HepG2 (cell line): Measurements from ENCODE around the gene VSTM1. TPM values are rescaled to one million over a fixed set of nuclear protein-coding genes. Genes with fewer than 3 reads are reported as not detected.

ENCODE experiments used
- ATAC-seq: fragments of 200-7000 bp; cut with Tn5 transposase; 3 replicates; pipeline ENCODE4 v1.9.1; 2020; ENCODE audit warnings: mild to moderate bottlenecking, moderate library complexity
- BruUV-seq: library from RNA; stranded (reverse); fragments of 400-500 nt; replicated peaks from 2 replicates; lab custom pipeline; 2021; lab: Mats Ljungman, UMichigan
- CTCF ChIA-PET: fragments of 300-600 bp; formaldehyde crosslinking; extraction: SDS; loops from one replicate; lab custom pipeline; 2021; ENCODE audit warnings: low total read pairs, inconsistent platforms, low intra/inter-chr PET ratio; lab: Yijun Ruan, JAX
- POLR2A ChIA-PET: fragments of 350-600 bp; sonication (Branson Sonifier 250); formaldehyde crosslinking; loops from one replicate; lab custom pipeline; 2020; ENCODE audit warnings: antibody characterized with exemption, inconsistent platforms; lab: Yijun Ruan, JAX
- DNase-seq: peaks from one replicate; pipeline ENCODE4 v3.0.0-alpha.2; 2015; ENCODE audit warnings: low spot score
- FAIRE-seq: peaks from 3 replicates; lab custom pipeline; 2011; peaks lifted over from hg19 to GRCh38; lab: Jason Lieb, UNC
- H2AFZ ChIP-seq: one replicate; pipeline ENCODE4 v1.6.1; 2011; ENCODE audit warnings: low read length, inconsistent platforms
- H3K27ac ChIP-seq: fragments of 300-600 bp; 3 replicates; pipeline ENCODE4 v1.8.0; 2011; ENCODE audit warnings: mixed run types, mild to moderate bottlenecking, mixed read lengths, low read length, inconsistent platforms; ENCODE audit not compliant: insufficient read depth; ENCODE audit errors: extremely low read length
- H3K27me3 ChIP-seq, 2 experiments: fragments of 200-600 bp in 1 of 2; 2 replicates in 1 of 2; 3 replicates in 1 of 2; pipeline versions ENCODE4 v1.6.0 to v1.8.0; 2011; ENCODE audit warnings: low read length in 2 of 2, mild to moderate bottlenecking in 2 of 2, moderate library complexity in 2 of 2, inconsistent platforms in 1 of 2; ENCODE audit not compliant: insufficient read depth in 2 of 2, control insufficient read depth in 1 of 2
- H3K36me3 ChIP-seq, 2 experiments: fragments of 200-600 bp in 1 of 2; replicated peaks in 1 of 2; 2 replicates in 1 of 2; 3 replicates in 1 of 2; pipeline versions ENCODE4 v1.5.1 to v1.8.0; 2011; ENCODE audit warnings: low read length in 2 of 2, inconsistent platforms in 1 of 2; ENCODE audit not compliant: insufficient read depth in 2 of 2, control insufficient read depth in 1 of 2
- H3K4me1 ChIP-seq: 2 replicates; pipeline ENCODE4 v1.5.1; 2012; ENCODE audit warnings: low read length, inconsistent platforms; ENCODE audit not compliant: insufficient read depth
- H3K4me2 ChIP-seq: 2 replicates; pipeline ENCODE4 v1.6.0; 2011; ENCODE audit warnings: low read depth, low read length, inconsistent platforms
- H3K4me3 ChIP-seq, 3 experiments: fragments of 200-600 bp in 1 of 3; sonication (generic), shearing (Covaris generic) in 1 of 3; replicated peaks in 1 of 3; 2 replicates each; pipeline ENCODE4 v1.5.1; 2011 to 2016; ENCODE audit warnings: low read length in 3 of 3, inconsistent platforms in 2 of 3, low read depth in 2 of 3, mild to moderate bottlenecking in 2 of 3, control low read depth in 1 of 3, mixed read lengths in 1 of 3; ENCODE audit not compliant: insufficient read depth in 1 of 3
- H3K79me2 ChIP-seq: one replicate; pipeline ENCODE4 v1.6.1; 2011; ENCODE audit warnings: low read length, inconsistent platforms; ENCODE audit not compliant: insufficient read depth
- H3K9ac ChIP-seq: 2 replicates; pipeline ENCODE4 v1.6.0; 2011; ENCODE audit warnings: mild to moderate bottlenecking, low read depth, low read length, inconsistent platforms; ENCODE audit not compliant: insufficient read depth
- H3K9me3 ChIP-seq: 2 replicates; pipeline ENCODE4 v1.5.1; 2012; ENCODE audit warnings: mild to moderate bottlenecking, low read length
- H4K20me1 ChIP-seq: 2 replicates; pipeline ENCODE4 v1.6.0; 2011; ENCODE audit warnings: inconsistent platforms, mild to moderate bottlenecking, low read length, moderate library complexity; ENCODE audit not compliant: insufficient read depth
- FOXK2 ChIP-seq: fragments of 450-650 bp; IDR thresholded peaks from 2 replicates; pipeline ENCODE4 v1.6.1; 2016
- NFYC ChIP-seq: IDR thresholded peaks from 2 replicates; pipeline ENCODE4 v1.6.1; 2016; ENCODE audit warnings: missing genetic modification reagents, missing compliant biosample characterization
- STAT5B ChIP-seq: sonication (generic); formaldehyde crosslinking; IDR thresholded peaks from 2 replicates; pipeline ENCODE4 v1.4.0; 2020; ENCODE audit warnings: missing genetic modification reagents
- ZNF607 ChIP-seq: sonication (generic); formaldehyde crosslinking; IDR thresholded peaks from 2 replicates; pipeline ENCODE4 v1.5.1; 2020; ENCODE audit warnings: missing genetic modification reagents, mild to moderate bottlenecking, borderline replicate concordance
- WGBS: methylation state at CpG from one replicate; pipeline ENCODE4 v1.1.6; 2017; ENCODE audit warnings: low lambda C conversion rate; 5-methylcytosine and 5-hydroxymethylcytosine counted together
- in situ Hi-C: cut with HindIII; loops from 2 replicates; pipeline ENCODE4 v1.10.0; 2017; ENCODE audit warnings: low pct_unique_long_range_greater_than_20kb; ENCODE audit not compliant: extremely low pct_ligation_motif_present
- intact Hi-C: fragments of 100-400 bp; cut with micrococcal nuclease; formaldehyde crosslinking; loops from one replicate; pipeline ENCODE4 v1.10.0; 2022; ENCODE audit not compliant: unreplicated experiment
- polyA plus RNA-seq, 8 experiments: library from polyadenylated mRNA; depleted of rRNA in 3 of 8; stranded (reverse) in 7 of 8; unstranded in 1 of 8; fragments of >200 nt; fragmentation: Illumina TruSeq in 4 of 8; extraction: Trizol in 4 of 8; gene quantifications; 2 replicates each; pipeline versions ENCODE4 v1.2.1 to v1.2.3, GENCODE V29; 2011 to 2016; ENCODE audit warnings: low read depth in 4 of 8, missing spikeins in 1 of 8, mixed read lengths in 1 of 8; ENCODE audit not compliant: insufficient read depth in 1 of 8
- total RNA-seq, 5 experiments: library from RNA; depleted of rRNA; stranded (reverse); fragments of >200 nt; fragmentation: Illumina TruSeq; extraction: Trizol; gene quantifications; 2 replicates each; pipeline ENCODE4 v1.2.3, GENCODE V29; 2016; ENCODE audit warnings: low read depth in 1 of 5
- TF ChIP-seq, protein P1 (sequence below): IDR thresholded peaks from 2 replicates; pipeline ENCODE4 v1.6.1; 2016; ENCODE audit warnings: low read depth, control low read depth
- TF ChIP-seq, protein P2 (sequence below): sonication (generic); formaldehyde crosslinking; IDR thresholded peaks from 2 replicates; pipeline ENCODE4 v1.4.0; 2020; ENCODE audit warnings: missing genetic modification reagents, borderline replicate concordance
- TF ChIP-seq, protein P3 (sequence below), 2 experiments: sonication (generic) in 1 of 2; formaldehyde crosslinking in 1 of 2; IDR thresholded peaks; 2 replicates each; pipeline versions ENCODE4 v1.4.0 to v1.6.1; 2016 to 2020; ENCODE audit warnings: borderline replicate concordance in 1 of 2, low read depth in 1 of 2, mild to moderate bottlenecking in 1 of 2, missing genetic modification reagents in 1 of 2
- TF ChIP-seq, protein P4 (sequence below): sonication (generic); formaldehyde crosslinking; IDR thresholded peaks from 2 replicates; pipeline ENCODE4 v1.8.0; 2022; ENCODE audit warnings: mild to moderate bottlenecking, missing genetic modification reagents, borderline replicate concordance
- TF ChIP-seq, protein P5 (sequence below): sonication (generic); formaldehyde crosslinking; conservative IDR thresholded peaks from 2 replicates; pipeline ENCODE4 v1.4.0; 2020; ENCODE audit warnings: missing genetic modification reagents

The VSTM1 gene
- total and polyA plus RNA-seq, 2 of the 13 experiments (the other 11 are each of a cell fraction or from before 2014, with no cell fraction given), result not detected

DNA sequence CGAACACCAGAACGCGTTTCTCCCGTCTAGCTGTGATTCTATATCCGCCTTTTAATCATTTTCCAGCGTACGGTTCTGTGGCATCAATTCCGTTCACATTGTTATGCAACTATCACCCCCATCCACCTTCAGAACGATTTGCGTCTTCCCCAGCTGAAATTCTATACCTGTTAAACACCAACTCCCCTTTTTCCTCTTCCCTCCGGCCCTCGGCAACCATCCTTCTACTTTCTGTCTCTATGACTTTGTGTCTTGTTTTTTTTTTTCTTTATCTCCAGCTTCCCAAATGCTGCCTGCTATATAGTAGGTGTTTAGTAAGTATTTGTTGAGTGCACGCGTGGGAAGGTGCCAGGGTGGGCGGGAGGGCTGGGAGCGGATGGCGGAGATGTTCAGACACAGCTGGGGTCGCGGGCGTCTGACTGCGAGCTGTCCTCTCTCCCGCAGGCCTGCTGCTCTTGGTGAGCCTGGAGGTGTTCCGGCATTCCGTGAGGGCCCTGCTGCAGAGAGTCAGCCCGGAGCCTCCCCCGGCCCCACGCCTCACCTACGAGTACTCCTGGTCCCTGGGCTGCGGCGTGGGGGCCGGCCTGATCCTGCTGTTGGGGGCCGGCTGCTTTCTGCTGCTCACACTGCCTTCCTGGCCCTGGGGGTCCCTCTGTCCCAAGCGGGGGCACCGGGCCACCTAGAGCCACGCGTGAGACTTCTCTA is 52.0 kb downstream of the VSTM1 start (continued):
- TF ChIP-seq, protein P1, sequence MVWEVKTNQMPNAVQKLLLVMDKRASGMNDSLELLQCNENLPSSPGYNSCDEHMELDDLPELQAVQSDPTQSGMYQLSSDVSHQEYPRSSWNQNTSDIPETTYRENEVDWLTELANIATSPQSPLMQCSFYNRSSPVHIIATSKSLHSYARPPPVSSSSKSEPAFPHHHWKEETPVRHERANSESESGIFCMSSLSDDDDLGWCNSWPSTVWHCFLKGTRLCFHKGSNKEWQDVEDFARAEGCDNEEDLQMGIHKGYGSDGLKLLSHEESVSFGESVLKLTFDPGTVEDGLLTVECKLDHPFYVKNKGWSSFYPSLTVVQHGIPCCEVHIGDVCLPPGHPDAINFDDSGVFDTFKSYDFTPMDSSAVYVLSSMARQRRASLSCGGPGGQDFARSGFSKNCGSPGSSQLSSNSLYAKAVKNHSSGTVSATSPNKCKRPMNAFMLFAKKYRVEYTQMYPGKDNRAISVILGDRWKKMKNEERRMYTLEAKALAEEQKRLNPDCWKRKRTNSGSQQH (CRISPR knock-in tag), result no peak
- TF ChIP-seq STAT5B (CRISPR knock-in tag), result no peak
- no peak for TF ChIP-seq FOXK2

DNA sequence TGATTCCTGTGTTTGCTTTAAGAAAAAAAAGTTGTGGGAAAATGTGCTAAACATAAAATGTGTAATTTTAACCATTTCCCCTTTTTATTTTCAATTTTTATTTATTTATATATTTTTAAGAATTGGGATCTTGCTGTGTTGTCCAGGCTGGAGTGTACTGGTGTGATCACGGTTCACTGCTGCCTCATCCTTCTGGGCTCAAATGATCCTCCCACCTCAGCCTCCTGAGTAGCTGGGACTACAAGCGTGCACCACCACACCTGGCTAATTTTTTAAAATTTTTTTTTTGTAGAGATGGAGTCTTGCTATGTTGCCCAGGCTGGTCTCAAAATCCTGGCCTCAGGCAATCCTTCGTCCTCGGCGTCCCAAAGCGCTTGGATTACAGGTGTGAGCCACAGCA is 53.2 kb downstream of the VSTM1 start:
- FAIRE-seq, result no peak
- Histone ChIP-seq H2AFZ (no peak overlapping the region), H3K4me3 (no peak overlapping the region), H3K9ac (no peak overlapping the region), H4K20me1 (no peaks in the 10 kb centered on the region), H3K36me3 (no peaks in the 10 kb centered on the region), H3K27ac (no peak overlapping the region), H3K9me3 (no peaks in the 10 kb centered on the region), H3K4me2 (no peak overlapping the region), H3K4me1 (peaks cover 5% of the 10 kb centered on the region; the same call in 1 of the 2 replicates), H3K79me2 (no peaks in the 10 kb centered on the region), H3K27me3 (peaks cover 4 to 20% of the 10 kb centered on the region in 2 experiments; a peak in 4 of 5 replicates)
- intact Hi-C loops (no loop called here), in situ Hi-C loops (no loop called here)
- POLR2A ChIA-PET, result no interaction called here
- no peak for DNase-seq
- CTCF ChIA-PET, result no interaction called here
- BruUV-seq, result no TSS peak
- ATAC-seq, result no peak
- 63% methylated on average over 6 of the region's 6 CpGs for WGBS
- TF ChIP-seq, protein P2, sequence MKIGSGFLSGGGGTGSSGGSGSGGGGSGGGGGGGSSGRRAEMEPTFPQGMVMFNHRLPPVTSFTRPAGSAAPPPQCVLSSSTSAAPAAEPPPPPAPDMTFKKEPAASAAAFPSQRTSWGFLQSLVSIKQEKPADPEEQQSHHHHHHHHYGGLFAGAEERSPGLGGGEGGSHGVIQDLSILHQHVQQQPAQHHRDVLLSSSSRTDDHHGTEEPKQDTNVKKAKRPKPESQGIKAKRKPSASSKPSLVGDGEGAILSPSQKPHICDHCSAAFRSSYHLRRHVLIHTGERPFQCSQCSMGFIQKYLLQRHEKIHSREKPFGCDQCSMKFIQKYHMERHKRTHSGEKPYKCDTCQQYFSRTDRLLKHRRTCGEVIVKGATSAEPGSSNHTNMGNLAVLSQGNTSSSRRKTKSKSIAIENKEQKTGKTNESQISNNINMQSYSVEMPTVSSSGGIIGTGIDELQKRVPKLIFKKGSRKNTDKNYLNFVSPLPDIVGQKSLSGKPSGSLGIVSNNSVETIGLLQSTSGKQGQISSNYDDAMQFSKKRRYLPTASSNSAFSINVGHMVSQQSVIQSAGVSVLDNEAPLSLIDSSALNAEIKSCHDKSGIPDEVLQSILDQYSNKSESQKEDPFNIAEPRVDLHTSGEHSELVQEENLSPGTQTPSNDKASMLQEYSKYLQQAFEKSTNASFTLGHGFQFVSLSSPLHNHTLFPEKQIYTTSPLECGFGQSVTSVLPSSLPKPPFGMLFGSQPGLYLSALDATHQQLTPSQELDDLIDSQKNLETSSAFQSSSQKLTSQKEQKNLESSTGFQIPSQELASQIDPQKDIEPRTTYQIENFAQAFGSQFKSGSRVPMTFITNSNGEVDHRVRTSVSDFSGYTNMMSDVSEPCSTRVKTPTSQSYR (CRISPR knock-in tag), result no peak
- TF ChIP-seq NFYC (no peak), ZNF607 (no peak)
- TF ChIP-seq, protein P3, sequence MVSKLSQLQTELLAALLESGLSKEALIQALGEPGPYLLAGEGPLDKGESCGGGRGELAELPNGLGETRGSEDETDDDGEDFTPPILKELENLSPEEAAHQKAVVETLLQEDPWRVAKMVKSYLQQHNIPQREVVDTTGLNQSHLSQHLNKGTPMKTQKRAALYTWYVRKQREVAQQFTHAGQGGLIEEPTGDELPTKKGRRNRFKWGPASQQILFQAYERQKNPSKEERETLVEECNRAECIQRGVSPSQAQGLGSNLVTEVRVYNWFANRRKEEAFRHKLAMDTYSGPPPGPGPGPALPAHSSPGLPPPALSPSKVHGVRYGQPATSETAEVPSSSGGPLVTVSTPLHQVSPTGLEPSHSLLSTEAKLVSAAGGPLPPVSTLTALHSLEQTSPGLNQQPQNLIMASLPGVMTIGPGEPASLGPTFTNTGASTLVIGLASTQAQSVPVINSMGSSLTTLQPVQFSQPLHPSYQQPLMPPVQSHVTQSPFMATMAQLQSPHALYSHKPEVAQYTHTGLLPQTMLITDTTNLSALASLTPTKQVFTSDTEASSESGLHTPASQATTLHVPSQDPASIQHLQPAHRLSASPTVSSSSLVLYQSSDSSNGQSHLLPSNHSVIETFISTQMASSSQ (IDR thresholded peaks at IDR 0.05; ENCODE audit: low read depth), result no peak
- TF ChIP-seq, protein P3 (CRISPR knock-in tag; IDR thresholded peaks at IDR 0.05; ENCODE audit: borderline replicate concordance), result no peak
- TF ChIP-seq, protein P4, sequence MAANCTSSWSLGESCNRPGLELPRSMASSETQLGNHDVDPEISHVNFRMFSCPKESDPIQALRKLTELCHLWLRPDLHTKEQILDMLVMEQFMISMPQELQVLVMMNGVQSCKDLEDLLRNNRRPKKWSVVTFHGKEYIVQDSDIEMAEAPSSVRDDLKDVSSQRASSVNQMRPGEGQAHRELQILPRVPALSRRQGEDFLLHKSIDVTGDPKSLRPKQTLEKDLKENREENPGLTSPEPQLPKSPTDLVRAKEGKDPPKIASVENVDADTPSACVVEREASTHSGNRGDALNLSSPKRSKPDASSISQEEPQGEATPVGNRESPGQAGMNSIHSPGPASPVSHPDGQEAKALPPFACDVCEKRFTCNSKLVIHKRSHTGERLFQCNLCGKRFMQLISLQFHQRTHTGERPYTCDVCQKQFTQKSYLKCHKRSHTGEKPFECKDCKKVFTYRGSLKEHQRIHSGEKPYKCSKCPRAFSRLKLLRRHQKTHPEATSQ (CRISPR knock-in tag), result no peak
- TF ChIP-seq, protein P5, sequence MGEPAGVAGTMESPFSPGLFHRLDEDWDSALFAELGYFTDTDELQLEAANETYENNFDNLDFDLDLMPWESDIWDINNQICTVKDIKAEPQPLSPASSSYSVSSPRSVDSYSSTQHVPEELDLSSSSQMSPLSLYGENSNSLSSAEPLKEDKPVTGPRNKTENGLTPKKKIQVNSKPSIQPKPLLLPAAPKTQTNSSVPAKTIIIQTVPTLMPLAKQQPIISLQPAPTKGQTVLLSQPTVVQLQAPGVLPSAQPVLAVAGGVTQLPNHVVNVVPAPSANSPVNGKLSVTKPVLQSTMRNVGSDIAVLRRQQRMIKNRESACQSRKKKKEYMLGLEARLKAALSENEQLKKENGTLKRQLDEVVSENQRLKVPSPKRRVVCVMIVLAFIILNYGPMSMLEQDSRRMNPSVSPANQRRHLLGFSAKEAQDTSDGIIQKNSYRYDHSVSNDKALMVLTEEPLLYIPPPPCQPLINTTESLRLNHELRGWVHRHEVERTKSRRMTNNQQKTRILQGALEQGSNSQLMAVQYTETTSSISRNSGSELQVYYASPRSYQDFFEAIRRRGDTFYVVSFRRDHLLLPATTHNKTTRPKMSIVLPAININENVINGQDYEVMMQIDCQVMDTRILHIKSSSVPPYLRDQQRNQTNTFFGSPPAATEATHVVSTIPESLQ (CRISPR knock-in tag), result no peak
